Gastrocnemius medialis (tissue), 4 donors: ENCODE measurements around the gene UGT3A2. TPM values are rescaled to one million over a fixed set of nuclear protein-coding genes. Genes with fewer than 3 reads are reported as not detected.

Experiments
- ATAC-seq, 2 donors: fragments of 150-250 bp; one replicate each; pipeline ENCODE4 v1.9.1; 2016
- DNase-seq, 2 donors: peaks; one replicate each; pipeline ENCODE4 v3.0.0-alpha.2; 2019
- H3K27ac ChIP-seq, 4 donors: fragments of 200-600 bp; sonication (generic); 1 replicate in 1 of 4; 2 replicates in 3 of 4; pipeline ENCODE4 v1.5.1; 2016 to 2018; ENCODE audit warnings: mild to moderate bottlenecking in 2 of 4, moderate library complexity in 1 of 4
- H3K27me3 ChIP-seq, 3 donors: fragments of 200-600 bp; sonication (generic) in 2 of 3; 1 replicate in 1 of 3; 2 replicates in 2 of 3; pipeline versions ENCODE4 v1.5.1 to v1.6.0; 2016 to 2019; ENCODE audit warnings: mild to moderate bottlenecking in 1 of 3, moderate library complexity in 1 of 3
- H3K36me3 ChIP-seq, 2 donors: fragments of 200-600 bp; sonication (generic) in 1 of 2; one replicate each; pipeline ENCODE4 v1.5.1; 2017 to 2018
- H3K4me1 ChIP-seq, 2 donors: fragments of 200-600 bp; sonication (generic) in 1 of 2; one replicate each; pipeline ENCODE4 v1.5.1; 2016 to 2017; ENCODE audit warnings: mild to moderate bottlenecking in 2 of 2
- H3K4me3 ChIP-seq, 4 donors: fragments of 200-600 bp; sonication (generic) in 3 of 4; 1 replicate in 1 of 4; 2 replicates in 3 of 4; pipeline ENCODE4 v1.5.1; 2016 to 2019; ENCODE audit warnings: mild to moderate bottlenecking in 2 of 4
- H3K9me3 ChIP-seq, 3 donors: fragments of 200-600 bp; sonication (generic) in 2 of 3; 1 replicate in 1 of 3; 2 replicates in 2 of 3; pipeline ENCODE4 v1.5.1; 2016 to 2019
- CTCF ChIP-seq, 5 experiments: fragments of 450-650 bp in 3 of 5; fragments of 200-600 bp in 2 of 5; sonication (generic) in 2 of 5; IDR thresholded peaks in 4 of 5; conservative IDR thresholded peaks in 1 of 5; 1 replicate in 4 of 5; 2 replicates in 1 of 5; pipeline ENCODE4 v1.5.1; 2016 to 2019; ENCODE audit warnings: antibody characterized with exemption in 5 of 5, mild to moderate bottlenecking in 3 of 5, moderate library complexity in 3 of 5
- POLR2A ChIP-seq, 2 donors: fragments of 450-650 bp; IDR thresholded peaks; one replicate each; pipeline ENCODE4 v1.6.1; 2017; ENCODE audit warnings: antibody characterized with exemption in 2 of 2, mild to moderate bottlenecking in 2 of 2, moderate library complexity in 2 of 2
- in situ Hi-C, 4 donors: fragments of 200-750 bp; cut with MboI; loops; one replicate each; pipeline versions ENCODE4 v1.15.0 to v1.8.0; 2017; ENCODE audit warnings: low sequenced_read_pairs in 4 of 4
- intact Hi-C: fragments of 100-400 bp; cut with DNase I; formaldehyde crosslinking; loops from one replicate; pipeline ENCODE4 v1.15.1; 2023; ENCODE audit warnings: low total_unique reads
- total RNA-seq, 4 donors: library from RNA; depleted of rRNA; stranded (reverse); fragments of >200 nt; gene quantifications; one replicate each; pipeline versions ENCODE4 v1.1.0 to v1.2.3, GENCODE V29; 2016

The UGT3A2 gene
- total RNA-seq, 4 donors from 2014 or later = not detected

DNA sequence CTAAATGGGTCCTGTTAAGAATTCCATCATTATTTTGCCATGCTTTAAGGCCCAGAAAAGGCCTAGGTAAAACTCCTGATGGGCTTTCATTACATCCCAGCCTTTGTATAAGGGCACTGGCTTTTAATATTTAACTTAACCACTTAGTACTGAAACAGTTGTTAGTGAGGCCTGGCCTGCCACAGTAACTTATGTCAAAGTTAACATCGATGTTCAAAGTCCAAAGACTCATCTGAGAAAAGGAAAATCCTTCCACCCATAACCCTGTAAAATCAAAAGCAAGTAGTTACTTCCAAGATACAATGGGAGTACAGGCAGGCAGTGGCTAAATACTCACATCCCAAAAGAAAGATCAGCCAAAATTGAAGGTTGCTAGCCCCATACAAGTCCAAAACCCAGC, 60.5 kb downstream of the UGT3A2 start:
- H3K27ac ChIP-seq = no peak overlapping the region
- H3K4me1 ChIP-seq = no peaks in the 10 kb centered on the region
- TF ChIP-seq POLR2A (IDR thresholded peaks at IDR 0.05) (no peak), CTCF (IDR thresholded peaks at IDR 0.05 in 4 of 5, conservative IDR thresholded peaks at IDR 0.05 in 1 of 5) (no peak)
- no peaks in the 10 kb centered on the region for H3K36me3 ChIP-seq
- DNase-seq = no peak
- H3K4me3 ChIP-seq = no peak overlapping the region
- ATAC-seq = no peak
- H3K27me3 ChIP-seq = no peaks in the 10 kb centered on the region
- in situ Hi-C loops (no loop called here), intact Hi-C loops (no loop called here)
- no peaks in the 10 kb centered on the region for H3K9me3 ChIP-seq

GRCh38 chr5:36001032-36001431, 65.7 kb downstream of the UGT3A2 start:
- H3K4me3 ChIP-seq = no peak overlapping the region
- H3K4me1 ChIP-seq = no peaks in the 10 kb centered on the region
- no peaks in the 10 kb centered on the region for H3K36me3 ChIP-seq
- TF ChIP-seq POLR2A (IDR thresholded peaks at IDR 0.05) = no peak
- no peak for TF ChIP-seq CTCF (IDR thresholded peaks at IDR 0.05 in 4 of 5, conservative IDR thresholded peaks at IDR 0.05 in 1 of 5)
- in situ Hi-C loops = no loop called here
- no peaks in the 10 kb centered on the region for H3K9me3 ChIP-seq
- ATAC-seq (no peak), DNase-seq (no peak)
- H3K27me3 ChIP-seq = no peaks in the 10 kb centered on the region
- H3K27ac ChIP-seq = no peak overlapping the region
- intact Hi-C loops = no loop called here

DNA sequence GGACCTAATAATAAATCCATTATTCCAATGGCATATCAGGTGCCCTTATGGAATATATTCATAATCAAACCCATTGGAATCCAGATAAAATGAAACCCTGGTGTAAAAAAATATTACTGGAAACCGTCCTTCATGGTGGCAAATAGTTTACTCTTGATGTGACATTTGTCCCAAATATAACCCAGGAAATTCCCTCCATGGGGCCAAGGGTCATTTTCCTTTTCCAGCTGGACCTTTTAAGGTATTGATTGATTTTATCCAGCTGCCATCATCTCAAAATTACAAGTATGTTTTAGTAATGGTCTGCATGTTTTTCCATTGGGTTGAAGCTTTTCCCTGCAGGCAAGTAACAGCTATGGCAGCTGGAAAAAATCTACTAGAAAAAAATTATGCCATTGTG, 67.1 kb downstream of the UGT3A2 start:
- intact Hi-C loops = no loop called here
- no peak for ATAC-seq
- DNase-seq = no peak
- Histone ChIP-seq H3K9me3 (no peaks in the 10 kb centered on the region), H3K36me3 (no peaks in the 10 kb centered on the region), H3K4me3 (no peak overlapping the region), H3K27me3 (no peaks in the 10 kb centered on the region), H3K4me1 (no peaks in the 10 kb centered on the region), H3K27ac (no peak overlapping the region)
- in situ Hi-C loops = no loop called here
- TF ChIP-seq CTCF (IDR thresholded peaks at IDR 0.05 in 4 of 5, conservative IDR thresholded peaks at IDR 0.05 in 1 of 5) (no peak), POLR2A (IDR thresholded peaks at IDR 0.05) (no peak)

GRCh38 chr5:35996076-35996475, 70.6 kb downstream of the UGT3A2 start:
- Histone ChIP-seq H3K4me1 (no peaks in the 10 kb centered on the region), H3K27me3 (no peaks in the 10 kb centered on the region), H3K9me3 (no peaks in the 10 kb centered on the region), H3K36me3 (no peaks in the 10 kb centered on the region), H3K4me3 (no peak overlapping the region), H3K27ac (no peak overlapping the region)
- in situ Hi-C loops (no loop called here), intact Hi-C loops (no loop called here)
- TF ChIP-seq POLR2A (IDR thresholded peaks at IDR 0.05) (no peak), CTCF (IDR thresholded peaks at IDR 0.05 in 4 of 5, conservative IDR thresholded peaks at IDR 0.05 in 1 of 5) (no peak)
- ATAC-seq (no peak), DNase-seq (no peak)

DNA sequence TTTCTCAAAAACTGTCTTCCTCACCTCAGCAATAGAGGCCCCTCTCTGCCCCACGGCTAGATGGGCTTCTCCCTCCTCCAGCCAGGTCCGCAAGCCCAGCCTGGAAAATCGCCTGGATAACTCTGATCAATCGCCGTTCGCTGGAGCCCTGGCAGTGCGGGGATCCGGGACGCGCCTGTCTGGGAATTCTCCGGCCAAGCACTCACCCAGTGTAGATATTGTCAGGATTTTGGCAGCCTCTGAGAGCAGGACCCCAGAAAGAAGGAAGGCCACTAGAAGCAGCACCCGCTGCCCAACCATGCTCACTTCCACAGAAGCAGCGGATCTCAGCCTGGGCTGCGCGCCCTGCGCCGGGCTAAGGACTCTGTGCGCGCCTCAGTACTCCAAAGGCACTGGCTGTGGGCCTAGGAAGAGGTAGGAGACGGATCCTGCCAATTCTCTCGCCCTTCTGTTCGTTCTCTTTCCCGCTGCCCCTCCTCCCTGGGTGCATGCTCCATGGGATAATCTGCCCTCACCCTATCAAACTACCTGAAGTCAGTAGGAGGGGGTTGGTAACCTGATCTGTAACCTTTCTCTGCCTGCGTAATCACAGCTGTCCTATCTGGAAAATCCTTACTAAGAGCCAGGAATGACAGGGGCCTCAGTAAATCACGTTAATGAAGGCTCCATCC, 75.6 kb downstream of the UGT3A2 start, which contains the start of gene UGT3A1:
TSS of gene UGT3A1 (minus strand) at position 450 of the 671 bp plus-strand sequence. CDS start at position 300, 150 bp downstream.
- H3K9me3 ChIP-seq = no peaks in the 10 kb centered on the region
- DNase-seq (peak; percentile 35 to 79), ATAC-seq (peak; percentile 76 to 93)
- TF ChIP-seq POLR2A (IDR thresholded peaks at IDR 0.05) = no peak
- no peak for TF ChIP-seq CTCF (IDR thresholded peaks at IDR 0.05 in 4 of 5, conservative IDR thresholded peaks at IDR 0.05 in 1 of 5)
- H3K36me3 ChIP-seq = no peaks in the 10 kb centered on the region
- no peaks in the 10 kb centered on the region for H3K27me3 ChIP-seq
- H3K4me1 ChIP-seq = peaks cover 0 to 11% of the 10 kb centered on the region in 2 donors
- peak within 1 kb of the TSS; percentile 63 to 83 (median 71) for H3K27ac ChIP-seq
- in situ Hi-C loops = no loop called here
- peak within 1 kb of the TSS; percentile 51 to 60 (median 56) for H3K4me3 ChIP-seq
- intact Hi-C loops = no loop called here
